Neural progenitor cell (in vitro differentiated cells): ENCODE results near the gene SLC35B3.

Source experiments
- CTCF ChIP-seq: fragments of 200-600 bp; sonication (generic); IDR thresholded peaks from 2 replicates; pipeline ENCODE4 v1.5.1; 2017; ENCODE audit warnings: antibody characterized with exemption, mild to moderate bottlenecking
- EZH2 ChIP-seq: fragments of 200-600 bp; sonication (generic); IDR thresholded peaks from 2 replicates; pipeline ENCODE4 v1.6.1; 2017; ENCODE audit warnings: antibody characterized with exemption, mild to moderate bottlenecking, moderate library complexity
- EZH2phosphoT487 ChIP-seq: fragments of 200-600 bp; sonication (generic); IDR thresholded peaks from 2 replicates; pipeline ENCODE4 v1.6.1; 2017; ENCODE audit warnings: antibody characterized with exemption

GRCh38 chr6:8446391-8446790 lies 11.0 kb upstream of the SLC35B3 start:
- TF ChIP-seq CTCF = no peak
- no peak for TF ChIP-seq EZH2
- no peak for TF ChIP-seq EZH2phosphoT487
